Right atrium auricular region (tissue), 2 donors: ENCODE data around the gene EPO. TPM values are rescaled to one million over a fixed set of nuclear protein-coding genes. Genes with fewer than 3 reads are reported as not detected.

Experiments used
- DNase-seq: peaks from one replicate; pipeline ENCODE4 v3.0.0-alpha.2; 2019; ENCODE audit warnings: low spot score
- H3K27ac ChIP-seq, 2 donors: fragments of 200-600 bp; sonication (generic); 1 replicate in 1 of 2; 2 replicates in 1 of 2; pipeline ENCODE4 v1.5.1; 2016 to 2019
- H3K27me3 ChIP-seq, 2 donors: fragments of 200-600 bp; sonication (generic); one replicate each; pipeline versions ENCODE4 v1.5.1 to v1.6.0; 2017 to 2019
- H3K36me3 ChIP-seq: fragments of 200-600 bp; sonication (generic); one replicate; pipeline ENCODE4 v1.5.1; 2016
- H3K4me1 ChIP-seq, 2 donors: fragments of 200-600 bp; sonication (generic); one replicate each; pipeline versions ENCODE4 v1.5.1 to v1.6.0; 2017 to 2019
- H3K4me3 ChIP-seq, 2 donors: fragments of 200-600 bp; sonication (generic); 1 replicate in 1 of 2; 2 replicates in 1 of 2; pipeline ENCODE4 v1.5.1; 2017 to 2019; ENCODE audit warnings: mild to moderate bottlenecking in 1 of 2, moderate library complexity in 1 of 2
- H3K9me3 ChIP-seq, 2 donors: fragments of 200-600 bp; sonication (generic); one replicate each; pipeline ENCODE4 v1.5.1; 2019
- CTCF ChIP-seq, 2 donors: fragments of 200-600 bp; sonication (generic); IDR thresholded peaks; one replicate each; pipeline ENCODE4 v1.5.1; 2019; ENCODE audit warnings: antibody characterized with exemption in 2 of 2
- total RNA-seq, 2 donors: library from RNA; depleted of rRNA; stranded (reverse); fragments of >200 nt; gene quantifications; one replicate each; pipeline ENCODE4 v1.1.0, GENCODE V29; 2016

Gene EPO
- total RNA-seq, 2 donors from 2014 or later, result not detected

- DNase-seq, result no peak
- peaks cover 0 to 26% of the 10 kb centered on the region in 2 donors for H3K4me1 ChIP-seq
- H3K9me3 ChIP-seq, result no peaks in the 10 kb centered on the region
- H3K4me3 ChIP-seq, result no peak overlapping the region
- H3K27ac ChIP-seq, result no peak overlapping the region
- no peak for TF ChIP-seq CTCF (IDR thresholded peaks at IDR 0.05)
- H3K36me3 ChIP-seq, result peaks cover 93% of the 10 kb centered on the region
- H3K27me3 ChIP-seq, result no peaks in the 10 kb centered on the region
Observed at GRCh38 chr7:100682228-100682741, 38.0 kb upstream of the EPO start.

GRCh38 chr7:100682991-100683658 is 37.1 kb upstream of the EPO start:
- peaks cover 93% of the 10 kb centered on the region for H3K36me3 ChIP-seq
- H3K9me3 ChIP-seq, result no peaks in the 10 kb centered on the region
- H3K27me3 ChIP-seq, result no peaks in the 10 kb centered on the region
- H3K4me3 ChIP-seq, result no peak overlapping the region
- H3K27ac ChIP-seq, result no peak overlapping the region
- no peak for DNase-seq
- peaks cover 0 to 26% of the 10 kb centered on the region in 2 donors for H3K4me1 ChIP-seq
- no peak for TF ChIP-seq CTCF (IDR thresholded peaks at IDR 0.05)

- Histone ChIP-seq H3K4me1 (peaks cover 0 to 26% of the 10 kb centered on the region in 2 donors), H3K4me3 (no peak overlapping the region), H3K9me3 (no peaks in the 10 kb centered on the region), H3K27me3 (no peaks in the 10 kb centered on the region), H3K36me3 (peaks cover 92% of the 10 kb centered on the region), H3K27ac (no peak overlapping the region)
- no peak for DNase-seq
- no peak for TF ChIP-seq CTCF (IDR thresholded peaks at IDR 0.05)
Observed at GRCh38 chr7:100683659-100684533, 36.4 kb upstream of the EPO start.

GRCh38 chr7:100684534-100685042 is 35.7 kb upstream of the EPO start:
- no peak for TF ChIP-seq CTCF (IDR thresholded peaks at IDR 0.05)
- H3K4me3 ChIP-seq, result no peak overlapping the region
- H3K4me1 ChIP-seq, result peaks cover 0 to 27% of the 10 kb centered on the region in 2 donors
- H3K9me3 ChIP-seq, result no peaks in the 10 kb centered on the region
- no peaks in the 10 kb centered on the region for H3K27me3 ChIP-seq
- H3K27ac ChIP-seq, result no peak overlapping the region
- no peak for DNase-seq
- H3K36me3 ChIP-seq, result peaks cover 85% of the 10 kb centered on the region

- no peak overlapping the region for H3K27ac ChIP-seq
- H3K27me3 ChIP-seq, result no peaks in the 10 kb centered on the region
- TF ChIP-seq CTCF (IDR thresholded peaks at IDR 0.05), result no peak
- DNase-seq, result no peak
- H3K9me3 ChIP-seq, result no peaks in the 10 kb centered on the region
- no peak overlapping the region for H3K4me3 ChIP-seq
- peaks cover 0 to 29% of the 10 kb centered on the region in 2 donors for H3K4me1 ChIP-seq
- H3K36me3 ChIP-seq, result peaks cover 82% of the 10 kb centered on the region
Observed at GRCh38 chr7:100685049-100685605, 35.1 kb upstream of the EPO start.
